ENCODE measurements around the gene LINS1.
A peak's percentile ranks its signal among the peaks of the same experiment; 100 is the strongest.

LINS1 gene, protein sequence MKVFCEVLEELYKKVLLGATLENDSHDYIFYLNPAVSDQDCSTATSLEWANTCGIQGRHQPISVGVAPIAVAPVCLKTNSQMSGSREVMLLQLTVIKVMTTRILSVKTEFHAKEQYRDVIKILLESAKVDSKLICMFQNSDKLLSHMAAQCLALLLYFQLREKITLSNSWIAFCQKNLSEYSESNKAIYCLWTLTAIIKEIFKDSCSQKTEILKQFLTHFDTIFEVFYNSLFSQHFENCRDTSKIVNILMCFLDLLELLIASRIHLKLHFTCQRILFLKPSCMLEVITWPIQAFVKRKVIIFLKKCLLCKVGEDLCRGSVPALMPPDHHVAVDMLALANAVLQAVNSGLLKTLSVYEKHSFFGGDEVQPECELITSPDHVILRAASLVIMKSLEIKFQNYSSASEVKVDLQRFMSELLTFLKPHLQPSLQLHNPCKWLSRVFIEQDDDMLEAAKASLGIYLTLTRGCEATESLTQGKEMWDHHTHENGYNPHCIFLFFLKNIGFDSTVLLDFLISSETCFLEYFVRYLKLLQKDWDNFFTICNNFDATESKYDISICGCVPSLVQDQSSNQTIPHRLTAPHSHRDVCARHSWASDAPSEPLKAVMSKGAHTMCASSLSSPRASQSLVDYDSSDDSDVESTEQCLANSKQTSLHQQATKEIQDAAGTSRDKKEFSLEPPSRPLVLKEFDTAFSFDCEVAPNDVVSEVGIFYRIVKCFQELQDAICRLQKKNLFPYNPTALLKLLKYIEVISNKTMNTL

DNA sequence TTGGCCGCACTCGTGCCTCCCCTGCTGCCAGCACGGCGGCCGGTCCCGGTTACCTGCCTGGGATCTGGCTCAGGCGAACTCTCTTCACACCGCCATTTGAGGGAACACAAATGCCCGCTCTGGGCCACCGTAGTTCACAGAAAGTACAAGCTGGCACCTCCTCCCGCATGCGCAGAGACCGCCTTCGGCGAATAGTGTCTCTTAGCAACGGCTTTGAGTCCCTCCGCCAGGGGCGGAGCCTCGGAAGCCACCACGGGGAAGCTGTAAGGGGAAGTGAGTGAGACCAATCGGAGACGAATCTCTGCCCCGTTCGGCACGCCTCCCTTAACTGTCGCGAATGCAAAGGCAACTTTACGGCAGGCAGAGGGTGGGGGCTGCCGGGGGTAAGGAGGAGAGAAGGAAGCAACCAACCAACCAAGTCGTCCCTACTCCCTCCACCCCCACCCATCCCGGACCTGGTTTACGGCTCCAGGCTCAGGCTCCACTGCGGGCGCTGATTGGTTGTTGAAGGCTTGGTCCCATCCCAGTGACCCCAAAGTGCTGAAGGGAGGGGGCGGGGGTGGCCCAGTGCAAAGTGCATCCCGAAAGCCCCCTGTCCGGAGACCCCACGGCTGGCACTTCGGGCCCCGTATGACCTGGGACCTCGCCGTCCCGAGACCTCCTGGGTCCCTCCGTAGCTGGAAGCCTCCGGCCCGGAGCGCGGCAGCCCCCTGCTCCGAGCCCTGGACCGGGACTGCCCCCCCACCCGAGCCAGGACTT lies at the start of gene LINS1, which contains the start of gene ASB7:
TSS of gene LINS1 (minus strand) at position 121 of the 759 bp plus-strand sequence. CDS start 21,342 bp downstream, outside the sequence.
TSS of gene ASB7 (plus strand) at position 526 of the 759 bp plus-strand sequence. CDS start 9,628 bp downstream, outside the sequence.
- DNase-seq, result peak; percentile 96

GRCh38 chr15:100651253-100651652 lies 49.3 kb upstream of the LINS1 start:
- DNase-seq, result no peak

- DNase-seq, result no peak
These were observed 48.7 kb upstream of the LINS1 start for GRCh38 chr15:100650685-100651084.

GRCh38 chr15:100648951-100649350 lies 47.0 kb upstream of the LINS1 start:
- no peak for DNase-seq

DNA sequence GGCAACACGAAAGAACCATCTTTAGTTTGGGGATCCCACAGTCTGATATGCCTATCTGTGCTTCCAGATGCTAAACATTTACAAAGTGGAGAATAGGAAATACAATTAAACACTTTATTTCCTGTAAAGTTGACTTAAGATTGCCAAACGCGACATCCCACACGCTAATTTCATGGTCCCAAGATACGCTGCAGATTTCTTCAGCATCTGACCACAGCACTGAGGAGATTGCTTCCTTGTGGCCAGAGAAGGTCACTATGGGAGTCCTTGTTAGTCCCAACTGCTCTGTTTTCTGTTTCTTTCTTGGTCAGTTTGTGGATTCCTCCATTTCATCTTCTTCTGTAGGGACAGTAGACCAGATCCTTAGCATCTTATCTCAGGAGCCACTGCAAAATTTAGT lies 43.7 kb upstream of the LINS1 start:
- DNase-seq, result no peak

DNA sequence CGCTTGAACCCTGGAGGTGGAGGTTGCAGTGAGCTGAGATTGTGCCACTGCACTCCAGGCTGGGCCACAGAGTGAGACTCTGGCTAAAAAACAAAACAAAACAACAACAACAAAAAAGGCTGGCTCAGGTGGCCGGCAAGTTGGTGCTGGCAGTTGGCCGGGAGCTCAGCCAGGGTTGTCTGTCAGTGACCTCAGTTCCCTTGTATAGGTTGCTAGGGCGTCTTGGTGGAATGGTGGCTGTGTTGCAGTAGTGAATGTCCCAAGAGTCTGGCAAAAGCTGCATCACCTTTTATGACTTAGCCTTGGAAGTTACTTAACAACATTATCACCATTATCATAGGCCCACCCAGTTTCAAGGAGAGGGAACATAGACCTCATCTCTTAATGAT lies 41.0 kb upstream of the LINS1 start:
- no peak for DNase-seq

DNA sequence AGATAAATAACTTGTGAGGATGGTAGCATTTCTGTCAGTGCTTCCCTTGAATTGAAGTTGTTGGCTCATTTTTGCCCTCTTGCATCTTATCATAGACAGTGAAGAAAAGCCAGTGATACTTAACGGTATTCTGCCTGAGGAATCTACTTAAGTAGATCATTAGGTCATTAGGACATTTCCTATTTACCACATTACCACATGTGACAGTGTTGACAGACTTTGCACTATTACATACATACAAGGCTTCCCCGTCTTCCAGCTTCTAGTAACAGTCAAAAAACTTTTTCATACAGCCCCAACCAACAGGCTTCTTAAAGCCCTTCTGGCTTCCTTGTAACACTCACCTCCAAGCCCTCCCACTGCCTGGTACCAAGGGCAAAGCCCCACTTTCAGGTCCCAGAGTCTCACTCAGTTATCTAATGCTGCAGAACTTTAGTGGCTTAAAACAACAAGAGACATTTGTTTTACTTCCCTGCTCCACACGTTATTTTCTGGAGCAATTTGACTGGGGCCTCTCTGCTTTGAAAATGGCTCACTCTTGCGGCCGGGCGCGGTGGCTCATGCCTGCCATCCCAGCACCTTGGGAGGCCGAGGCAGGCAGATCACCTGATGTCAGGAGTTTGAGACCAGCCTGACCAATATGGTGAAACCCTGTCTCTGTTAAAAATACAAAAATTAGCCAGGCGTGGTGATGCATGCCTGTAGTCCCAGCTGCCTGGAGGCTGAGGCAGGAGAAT lies 40.4 kb upstream of the LINS1 start:
- DNase-seq, result no peak

DNA sequence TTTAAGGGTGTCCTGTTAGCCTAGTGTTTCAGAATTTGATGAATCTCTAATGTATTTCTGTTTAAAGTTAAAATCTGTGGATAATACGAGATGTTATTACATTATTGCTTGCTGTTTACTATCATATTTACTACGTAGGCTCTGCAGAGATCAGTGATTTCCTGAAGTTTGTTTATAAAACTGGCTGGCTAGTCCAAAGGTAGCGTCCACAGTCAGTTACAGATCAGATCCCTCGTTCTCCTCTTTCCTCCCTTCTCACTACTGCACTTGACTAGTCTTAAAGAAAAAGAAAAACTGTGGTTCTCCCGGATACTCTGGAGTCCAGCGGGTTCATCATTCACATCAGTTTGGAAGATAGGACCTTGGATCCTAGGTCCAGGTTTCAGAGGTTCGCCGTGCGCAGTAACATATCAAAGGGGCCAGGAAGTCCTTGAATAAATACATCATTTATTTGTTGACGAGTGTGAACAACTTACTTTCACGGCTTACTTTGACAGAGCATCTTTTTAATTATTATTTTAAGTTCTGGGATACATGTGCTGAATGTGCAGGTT lies 36.3 kb upstream of the LINS1 start:
- DNase-seq, result no peak

GRCh38 chr15:100635406-100636071 lies 33.6 kb upstream of the LINS1 start:
- DNase-seq, result no peak

- DNase-seq, result no peak
These were observed 31.7 kb upstream of the LINS1 start for GRCh38 chr15:100633763-100634075.

DNA sequence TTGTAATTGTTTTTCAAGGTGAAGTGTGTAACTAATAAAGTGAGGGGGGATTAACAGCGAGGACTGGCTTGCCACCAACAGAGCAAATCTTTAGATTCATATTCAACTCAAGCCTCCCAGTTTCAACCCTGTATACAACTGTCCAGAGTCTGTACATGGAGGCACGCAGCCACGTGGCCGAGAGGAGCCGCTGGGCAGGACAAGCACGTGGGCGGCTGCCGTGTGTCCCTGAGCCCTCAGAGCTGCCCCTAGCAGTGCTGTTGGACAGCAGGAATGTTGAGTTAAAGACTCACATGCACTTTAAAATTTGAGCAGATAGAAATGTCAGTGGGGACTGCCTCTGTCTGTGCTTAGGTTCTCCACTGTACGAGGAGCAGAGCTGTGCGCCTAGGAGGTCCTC lies 29.8 kb upstream of the LINS1 start:
- no peak for DNase-seq

GRCh38 chr15:100628746-100629145 lies 26.8 kb upstream of the LINS1 start:
- no peak for DNase-seq

- peak; percentile 54 for DNase-seq
These were observed 25.9 kb upstream of the LINS1 start for GRCh38 chr15:100627789-100628395.

GRCh38 chr15:100623301-100623700 lies 21.3 kb upstream of the LINS1 start:
- DNase-seq, result no peak

DNA sequence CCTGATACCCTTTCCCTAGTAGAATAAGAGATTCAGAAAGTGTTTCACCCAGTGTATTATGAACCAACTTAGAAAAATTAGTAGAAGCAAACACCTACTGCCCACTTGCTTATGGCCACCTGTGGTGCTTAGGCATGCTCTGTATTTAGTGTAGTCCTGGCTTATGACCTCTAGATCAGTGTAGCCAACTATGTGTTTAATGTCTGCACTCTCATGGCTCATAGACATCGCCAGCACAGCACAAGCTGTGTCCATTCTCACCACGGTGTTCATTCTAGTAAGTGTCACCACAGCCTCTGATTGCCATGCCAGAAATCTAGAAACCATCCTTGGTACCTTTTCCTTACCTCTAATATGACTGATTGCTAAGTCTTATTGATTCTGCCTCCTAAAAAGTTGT lies 14.7 kb upstream of the LINS1 start:
- DNase-seq, result no peak

DNA sequence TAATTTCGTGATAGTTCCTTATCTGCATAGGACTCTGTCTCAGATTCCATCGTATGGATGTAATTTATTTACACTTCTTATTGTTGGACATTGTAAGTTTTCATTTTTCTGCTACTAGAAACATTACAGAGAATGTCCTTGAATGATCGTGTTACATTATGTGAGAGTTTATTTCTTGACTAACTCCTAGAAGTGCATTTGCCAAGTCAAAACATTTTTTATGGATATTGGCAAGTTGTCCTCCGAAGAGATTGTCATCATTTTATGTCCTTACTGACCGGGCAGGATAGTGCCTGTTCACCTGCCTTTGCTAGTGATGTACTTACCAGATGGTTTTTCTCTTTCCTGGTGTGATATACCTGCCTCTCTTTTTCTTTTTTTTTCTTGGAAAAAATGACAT lies 13.8 kb upstream of the LINS1 start:
- no peak for DNase-seq

- no peak for DNase-seq
These were observed 12.9 kb upstream of the LINS1 start for GRCh38 chr15:100614918-100615317.

DNA sequence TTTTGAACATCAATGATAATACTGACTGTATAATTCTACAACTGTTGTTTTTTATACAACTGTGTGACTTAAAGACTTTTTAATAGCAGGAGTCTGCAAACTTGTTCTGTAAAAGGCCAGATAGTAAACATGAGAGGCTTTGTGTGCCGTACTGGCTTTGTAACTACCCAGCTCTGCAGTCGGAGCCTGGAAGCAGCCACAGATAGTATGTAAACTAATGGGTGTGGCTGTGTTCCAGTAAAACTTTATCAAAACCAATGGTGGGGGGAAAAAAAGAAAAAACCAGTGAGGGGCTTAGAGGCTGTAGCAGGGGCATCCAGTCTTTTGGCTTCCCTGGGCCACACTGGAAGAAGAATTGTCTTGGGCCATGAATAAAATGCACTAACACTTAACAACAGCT lies 12.4 kb upstream of the LINS1 start:
- DNase-seq, result no peak

DNA sequence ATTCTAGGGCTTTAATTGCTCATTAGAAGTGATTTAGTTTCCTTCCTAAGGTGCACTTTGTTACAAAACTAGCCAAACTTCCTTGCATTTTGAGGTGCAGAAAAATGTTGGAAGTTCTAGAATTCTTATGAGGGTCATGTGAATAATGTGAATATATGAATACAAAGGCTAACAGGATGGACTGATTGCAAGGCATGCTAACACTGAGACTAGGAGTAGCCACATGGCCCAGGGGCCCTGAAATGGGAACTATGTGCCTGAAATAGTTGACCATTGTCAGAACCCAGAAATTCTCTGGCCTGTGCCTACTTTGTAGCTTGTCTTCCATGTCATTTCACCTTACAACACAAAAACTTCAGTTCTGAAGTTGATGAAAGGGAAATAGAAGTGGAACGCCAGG lies 11.2 kb upstream of the LINS1 start:
- no peak for DNase-seq

DNA sequence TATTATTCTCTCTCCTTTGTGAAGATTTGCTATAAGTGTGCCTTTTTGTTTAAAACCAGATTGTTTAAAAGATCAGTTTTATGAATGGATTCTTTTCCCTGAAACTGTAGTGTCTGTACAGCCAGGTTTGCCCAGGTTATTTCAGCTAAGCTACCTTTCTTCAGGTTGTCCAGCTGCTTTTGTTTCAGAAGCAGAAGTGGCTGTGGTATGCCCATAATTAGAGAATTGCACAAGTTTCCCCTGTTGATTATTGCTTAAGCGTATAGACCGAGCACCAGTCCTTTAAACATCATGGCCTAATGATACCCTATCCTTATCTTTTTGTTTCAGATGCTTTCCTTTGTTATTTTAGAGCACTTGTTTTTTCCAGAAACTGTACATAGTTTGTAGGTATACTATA lies 10.6 kb upstream of the LINS1 start:
- DNase-seq, result no peak

DNA sequence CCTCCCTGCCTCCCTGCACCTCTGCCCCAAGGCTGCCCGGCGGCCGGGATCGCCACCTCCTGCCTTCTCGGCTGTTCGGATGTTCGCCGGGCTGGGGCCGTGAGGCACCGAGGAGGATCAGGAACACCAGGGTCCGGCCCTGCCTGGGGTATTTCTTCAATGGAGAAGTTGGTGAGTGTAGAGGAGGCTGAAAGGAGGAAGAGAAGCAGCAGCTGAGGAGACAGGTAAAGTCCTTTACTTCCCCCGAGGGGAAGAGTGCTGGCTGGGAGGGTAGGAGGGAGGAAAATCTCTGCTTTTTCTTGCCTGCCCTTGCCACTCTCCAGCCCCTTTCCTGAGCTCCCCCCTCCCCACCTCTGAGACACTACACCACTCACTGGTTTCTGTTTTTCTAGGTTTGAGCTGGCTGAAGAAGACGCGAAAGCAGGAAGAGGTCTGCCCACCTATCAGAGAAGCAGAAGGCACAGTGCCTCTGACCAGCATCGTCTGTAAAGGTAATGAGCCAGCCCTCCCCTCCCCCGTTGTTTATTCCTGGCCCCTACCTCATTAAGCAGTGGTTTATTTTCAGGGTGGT lies 924 bp upstream of the LINS1 start:
- no peak for DNase-seq

All from NCI-H2227 treated with DMSO at 0.1 percent for 48 hours (cell line).